ENCODE measurements around the gene PCNX2.
"Not testable (repeated sequence)": the region's sequence is repeated elsewhere in the genome, so short reads cannot be mapped to it uniquely, and the experiment has no call there.

PCNX2 gene

GRCh38 chr1:233005703-233006102, 289.8 kb downstream of the PCNX2 start:
- no peaks in the 10 kb centered on the region for H3K36me3 ChIP-seq (ENCODE audit: control insufficient read depth in 1 of 2, insufficient read depth in 2 of 2, low read length in 2 of 2)
- no peak overlapping the region for H3K4me2 ChIP-seq (ENCODE audit: low read length)
- DNase-seq: no peak
- H3K23ac ChIP-seq (ENCODE audit: low read length): no peak overlapping the region
- no peak overlapping the region for H3K14ac ChIP-seq (ENCODE audit: low read length)
- no peak overlapping the region for H2BK12ac ChIP-seq (ENCODE audit: low read length)
- no peaks in the 10 kb centered on the region for H3K79me2 ChIP-seq (ENCODE audit: control insufficient read depth, insufficient read depth, low read length, poor library complexity)
- no peak overlapping the region for H3K4me3 ChIP-seq (ENCODE audit: low read depth, low read length)
- H3K79me1 ChIP-seq (ENCODE audit: low read length): no peaks in the 10 kb centered on the region
- WGBS (ENCODE audit: extremely low coverage, insufficient coverage, insufficient read length): no CpG with 5 or more reads among the region's 8 CpGs
- H3K9me3 ChIP-seq (ENCODE audit: insufficient read depth, low read depth, low read length): peaks cover 3% of the 10 kb centered on the region
- no peak overlapping the region for H4K12ac ChIP-seq (ENCODE audit: low read depth, low read length)
- H4K8ac ChIP-seq (ENCODE audit: low read depth, low read length): no peak overlapping the region
- no peak overlapping the region for H2BK5ac ChIP-seq (ENCODE audit: low read depth, low read length, poor library complexity)
- no peak overlapping the region for H3K18ac ChIP-seq (ENCODE audit: low read length)
- H2BK120ac ChIP-seq (ENCODE audit: insufficient read depth, low read length, poor library complexity): no peak overlapping the region
- no peaks in the 10 kb centered on the region for H3K27me3 ChIP-seq (ENCODE audit: insufficient read depth, low read length)
- H3K27ac ChIP-seq (ENCODE audit: low read depth, low read length): no peak overlapping the region
- no peak overlapping the region for H2AK5ac ChIP-seq (ENCODE audit: low read length)
- no peak overlapping the region for H4K91ac ChIP-seq (ENCODE audit: low read depth, low read length)
- peaks cover 0 to 2% of the 10 kb centered on the region in 2 experiments for H3K4me1 ChIP-seq (ENCODE audit: control insufficient read depth in 1 of 2, insufficient read depth in 2 of 2, low read length in 2 of 2)
- no peak overlapping the region for H2AFZ ChIP-seq (ENCODE audit: insufficient read depth, low read length, poor library complexity)
- no peak overlapping the region for H3K4ac ChIP-seq (ENCODE audit: low read depth, low read length)
- peak overlapping the region; percentile 32 for H3K9ac ChIP-seq (ENCODE audit: low read length)

- H3K79me1 ChIP-seq (ENCODE audit: low read length): no peaks in the 10 kb centered on the region
- H2BK120ac ChIP-seq (ENCODE audit: insufficient read depth, low read length, poor library complexity): no peak overlapping the region
- no peak overlapping the region for H3K23ac ChIP-seq (ENCODE audit: low read length)
- H4K91ac ChIP-seq (ENCODE audit: low read depth, low read length): no peak overlapping the region
- H4K12ac ChIP-seq (ENCODE audit: low read depth, low read length): no peak overlapping the region
- peaks cover 6% of the 10 kb centered on the region for H3K9me3 ChIP-seq (ENCODE audit: insufficient read depth, low read depth, low read length)
- H3K4me2 ChIP-seq (ENCODE audit: low read length): no peak overlapping the region
- no peak overlapping the region for H2AK5ac ChIP-seq (ENCODE audit: low read length)
- no peak overlapping the region for H3K27ac ChIP-seq (ENCODE audit: low read depth, low read length)
- H3K4me3 ChIP-seq (ENCODE audit: low read depth, low read length): no peak overlapping the region
- H3K14ac ChIP-seq (ENCODE audit: low read length): no peak overlapping the region
- H2AFZ ChIP-seq (ENCODE audit: insufficient read depth, low read length, poor library complexity): no peak overlapping the region
- no peak overlapping the region for H3K9ac ChIP-seq (ENCODE audit: low read length)
- peaks cover 0 to under 1% of the 10 kb centered on the region in 2 experiments for H3K36me3 ChIP-seq (ENCODE audit: control insufficient read depth in 1 of 2, insufficient read depth in 2 of 2, low read length in 2 of 2)
- H4K8ac ChIP-seq (ENCODE audit: low read depth, low read length): no peak overlapping the region
- H2BK5ac ChIP-seq (ENCODE audit: low read depth, low read length, poor library complexity): no peak overlapping the region
- no peak for DNase-seq
- peaks cover 0 to 2% of the 10 kb centered on the region in 2 experiments for H3K4me1 ChIP-seq (ENCODE audit: control insufficient read depth in 1 of 2, insufficient read depth in 2 of 2, low read length in 2 of 2)
- H3K18ac ChIP-seq (ENCODE audit: low read length): no peak overlapping the region
- no peaks in the 10 kb centered on the region for H3K27me3 ChIP-seq (ENCODE audit: insufficient read depth, low read length)
- WGBS (ENCODE audit: extremely low coverage, insufficient coverage, insufficient read length): no CpG with 5 or more reads among the region's 5 CpGs
- no peaks in the 10 kb centered on the region for H3K79me2 ChIP-seq (ENCODE audit: control insufficient read depth, insufficient read depth, low read length, poor library complexity)
- no peak overlapping the region for H3K4ac ChIP-seq (ENCODE audit: low read depth, low read length)
- no peak overlapping the region for H2BK12ac ChIP-seq (ENCODE audit: low read length)
Observed at GRCh38 chr1:233005156-233005555, 290.4 kb downstream of the PCNX2 start.

- Histone ChIP-seq H4K8ac (ENCODE audit: low read depth, low read length) (no peak overlapping the region), H3K4me1 (ENCODE audit: control insufficient read depth in 1 of 2, insufficient read depth in 2 of 2, low read length in 2 of 2) (peaks cover 0 to 2% of the 10 kb centered on the region in 2 experiments), H3K4me3 (ENCODE audit: low read depth, low read length) (no peak overlapping the region), H2BK12ac (ENCODE audit: low read length) (no peak overlapping the region), H2BK120ac (ENCODE audit: insufficient read depth, low read length, poor library complexity) (no peak overlapping the region), H3K79me2 (ENCODE audit: control insufficient read depth, insufficient read depth, low read length, poor library complexity) (no peaks in the 10 kb centered on the region), H2BK5ac (ENCODE audit: low read depth, low read length, poor library complexity) (no peak overlapping the region), H3K27me3 (ENCODE audit: insufficient read depth, low read length) (no peaks in the 10 kb centered on the region), H3K79me1 (ENCODE audit: low read length) (no peaks in the 10 kb centered on the region), H3K27ac (ENCODE audit: low read depth, low read length) (no peak overlapping the region), H2AFZ (ENCODE audit: insufficient read depth, low read length, poor library complexity) (no peak overlapping the region), H3K4ac (ENCODE audit: low read depth, low read length) (no peak overlapping the region), H3K36me3 (ENCODE audit: control insufficient read depth in 1 of 2, insufficient read depth in 2 of 2, low read length in 2 of 2) (peaks cover 0 to 3% of the 10 kb centered on the region in 2 experiments), H3K18ac (ENCODE audit: low read length) (no peak overlapping the region), H4K12ac (ENCODE audit: low read depth, low read length) (no peak overlapping the region), H2AK5ac (ENCODE audit: low read length) (no peak overlapping the region), H4K91ac (ENCODE audit: low read depth, low read length) (no peak overlapping the region), H3K14ac (ENCODE audit: low read length) (no peak overlapping the region), H3K9ac (ENCODE audit: low read length) (peak overlapping the region; percentile 20), H3K9me3 (ENCODE audit: insufficient read depth, low read depth, low read length) (peaks cover 6% of the 10 kb centered on the region), H3K23ac (ENCODE audit: low read length) (no peak overlapping the region), H3K4me2 (ENCODE audit: low read length) (no peak overlapping the region)
- no peak for DNase-seq
- no CpG with 5 or more reads among the region's 9 CpGs for WGBS (ENCODE audit: extremely low coverage, insufficient coverage, insufficient read length)
Observed at GRCh38 chr1:233004451-233004850, 291.1 kb downstream of the PCNX2 start.

- H3K4me3 ChIP-seq (ENCODE audit: low read depth, low read length); H2BK5ac ChIP-seq (ENCODE audit: low read depth, low read length, poor library complexity); H3K79me2 ChIP-seq (ENCODE audit: control insufficient read depth, insufficient read depth, low read length, poor library complexity); H2AK5ac ChIP-seq (ENCODE audit: low read length); H3K4ac ChIP-seq (ENCODE audit: low read depth, low read length); H4K12ac ChIP-seq (ENCODE audit: low read depth, low read length); H3K36me3 ChIP-seq (ENCODE audit: control insufficient read depth in 1 of 2, insufficient read depth in 2 of 2, low read length in 2 of 2); H3K18ac ChIP-seq (ENCODE audit: low read length); H3K4me2 ChIP-seq (ENCODE audit: low read length); H3K9me3 ChIP-seq (ENCODE audit: insufficient read depth, low read depth, low read length); H3K79me1 ChIP-seq (ENCODE audit: low read length); DNase-seq; H2BK120ac ChIP-seq (ENCODE audit: insufficient read depth, low read length, poor library complexity); H3K14ac ChIP-seq (ENCODE audit: low read length); H3K27ac ChIP-seq (ENCODE audit: low read depth, low read length); H3K23ac ChIP-seq (ENCODE audit: low read length); H2BK12ac ChIP-seq (ENCODE audit: low read length); H3K27me3 ChIP-seq (ENCODE audit: insufficient read depth, low read length); H3K9ac ChIP-seq (ENCODE audit: low read length); H4K91ac ChIP-seq (ENCODE audit: low read depth, low read length); H3K4me1 ChIP-seq (ENCODE audit: control insufficient read depth in 1 of 2, insufficient read depth in 2 of 2, low read length in 2 of 2); H2AFZ ChIP-seq (ENCODE audit: insufficient read depth, low read length, poor library complexity); H4K8ac ChIP-seq (ENCODE audit: low read depth, low read length): not testable (repeated sequence)
- WGBS (ENCODE audit: extremely low coverage, insufficient coverage, insufficient read length): no CpG with 5 or more reads among the region's 5 CpGs
Observed at GRCh38 chr1:233003638-233004037, 291.9 kb downstream of the PCNX2 start.
